GM12892 (cell line): ENCODE results near the gene RMND1.

ENCODE experiments used
- POLR2A ChIP-seq: IDR thresholded peaks from 2 replicates; pipeline ENCODE4 v1.6.1; 2011; ENCODE audit warnings: low read depth, low read length, control low read depth
- TAF1 ChIP-seq: IDR thresholded peaks from 2 replicates; pipeline ENCODE4 v1.6.1; 2011; ENCODE audit warnings: low read depth, mild to moderate bottlenecking, control low read depth, low read length, borderline replicate concordance

DNA sequence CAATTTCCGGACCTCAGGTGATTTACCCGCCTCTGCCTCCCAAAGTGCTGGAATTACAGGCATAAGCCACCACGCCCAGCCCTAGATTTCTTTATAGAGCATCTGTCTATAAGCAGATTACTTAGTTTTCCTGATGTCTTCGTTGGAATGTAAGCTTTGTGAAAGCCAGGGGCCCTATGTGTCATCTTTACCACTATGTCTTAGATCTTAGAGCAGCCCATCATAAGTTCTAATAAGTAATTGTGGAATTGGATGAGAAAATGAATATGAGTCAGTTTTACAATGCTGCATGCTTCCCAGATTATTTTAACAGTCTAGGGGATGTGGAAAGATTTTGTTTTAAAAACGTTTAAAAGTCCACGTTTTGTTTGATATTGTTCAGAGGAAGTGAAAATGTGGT, 51.5 kb downstream of the RMND1 start:
- no peak for TF ChIP-seq POLR2A
- no peak for TF ChIP-seq TAF1
